BJ (cell line): ENCODE data around the gene KCND2. TPM values are rescaled to one million over a fixed set of nuclear protein-coding genes. Genes with fewer than 3 reads are reported as not detected.

Experiments
- CTCF ChIA-PET: fragments of 350-600 bp; formaldehyde crosslinking; extraction: SDS; loops from one replicate; lab custom pipeline; 2021; ENCODE audit warnings: antibody characterized with exemption, inconsistent platforms; lab: Yijun Ruan, JAX
- POLR2A ChIA-PET: fragments of 300-600 bp; sonication (Branson Sonifier 250); formaldehyde crosslinking; extraction: SDS; loops from one replicate; lab custom pipeline; 2021; ENCODE audit warnings: antibody characterized with exemption; lab: Charles Lee
- DNase-seq: peaks from one replicate; pipeline ENCODE4 v3.0.0-alpha.2; 2011; ENCODE audit warnings: low read depth
- H3K27me3 ChIP-seq: 2 replicates; pipeline ENCODE4 v1.6.0; 2011; ENCODE audit warnings: low read length; ENCODE audit not compliant: control insufficient read depth, insufficient read depth
- H3K36me3 ChIP-seq: 2 replicates; pipeline ENCODE4 v1.5.1; 2011; ENCODE audit warnings: low read length; ENCODE audit not compliant: control insufficient read depth, insufficient read depth
- H3K4me3 ChIP-seq: 2 replicates; pipeline ENCODE4 v1.5.1; 2011; ENCODE audit warnings: low read depth, mild to moderate bottlenecking, control low read depth, low read length
- polyA plus RNA-seq: library from polyadenylated mRNA; depleted of rRNA; stranded (reverse); fragments of >200 nt; gene quantifications from 2 replicates; pipeline ENCODE4 v1.2.3, GENCODE V29; 2011
- TF ChIP-seq, protein P1 (sequence below): IDR thresholded peaks from 2 replicates; pipeline ENCODE4 v1.5.1; 2011; ENCODE audit warnings: low read depth, mild to moderate bottlenecking, control low read depth, inconsistent platforms, low read length, moderate library complexity; ENCODE audit not compliant: insufficient read depth

The KCND2 gene
- polyA plus RNA-seq, 1 experiment: not detected

DNA sequence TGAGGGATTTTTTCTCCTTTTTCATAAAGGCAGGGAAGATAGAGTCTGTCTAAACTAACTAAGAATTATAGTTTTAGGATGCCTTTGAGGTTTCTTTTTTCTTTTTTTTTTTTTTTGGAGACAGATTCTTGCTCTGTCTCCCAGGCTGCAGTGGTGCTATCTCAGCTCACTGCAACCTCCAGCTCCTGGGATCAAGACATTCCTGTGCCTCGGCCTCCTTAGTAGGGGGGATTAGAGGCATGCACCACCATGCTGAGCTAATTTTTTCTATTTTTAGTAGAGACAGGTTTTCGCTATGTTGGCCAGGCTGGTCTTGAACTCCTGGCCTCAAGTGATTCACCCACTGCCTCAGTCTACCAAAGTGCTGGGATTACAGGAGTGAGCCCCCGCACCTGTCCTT lies 239.7 kb downstream of the KCND2 start:
- ChIA-PET CTCF (no interaction called here), POLR2A (no interaction called here)
- Histone ChIP-seq H3K36me3 (no peaks in the 10 kb centered on the region), H3K4me3 (no peak overlapping the region), H3K27me3 (no peaks in the 10 kb centered on the region)
- TF ChIP-seq, protein P1, sequence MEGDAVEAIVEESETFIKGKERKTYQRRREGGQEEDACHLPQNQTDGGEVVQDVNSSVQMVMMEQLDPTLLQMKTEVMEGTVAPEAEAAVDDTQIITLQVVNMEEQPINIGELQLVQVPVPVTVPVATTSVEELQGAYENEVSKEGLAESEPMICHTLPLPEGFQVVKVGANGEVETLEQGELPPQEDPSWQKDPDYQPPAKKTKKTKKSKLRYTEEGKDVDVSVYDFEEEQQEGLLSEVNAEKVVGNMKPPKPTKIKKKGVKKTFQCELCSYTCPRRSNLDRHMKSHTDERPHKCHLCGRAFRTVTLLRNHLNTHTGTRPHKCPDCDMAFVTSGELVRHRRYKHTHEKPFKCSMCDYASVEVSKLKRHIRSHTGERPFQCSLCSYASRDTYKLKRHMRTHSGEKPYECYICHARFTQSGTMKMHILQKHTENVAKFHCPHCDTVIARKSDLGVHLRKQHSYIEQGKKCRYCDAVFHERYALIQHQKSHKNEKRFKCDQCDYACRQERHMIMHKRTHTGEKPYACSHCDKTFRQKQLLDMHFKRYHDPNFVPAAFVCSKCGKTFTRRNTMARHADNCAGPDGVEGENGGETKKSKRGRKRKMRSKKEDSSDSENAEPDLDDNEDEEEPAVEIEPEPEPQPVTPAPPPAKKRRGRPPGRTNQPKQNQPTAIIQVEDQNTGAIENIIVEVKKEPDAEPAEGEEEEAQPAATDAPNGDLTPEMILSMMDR: no peak
- DNase-seq: no peak

DNA sequence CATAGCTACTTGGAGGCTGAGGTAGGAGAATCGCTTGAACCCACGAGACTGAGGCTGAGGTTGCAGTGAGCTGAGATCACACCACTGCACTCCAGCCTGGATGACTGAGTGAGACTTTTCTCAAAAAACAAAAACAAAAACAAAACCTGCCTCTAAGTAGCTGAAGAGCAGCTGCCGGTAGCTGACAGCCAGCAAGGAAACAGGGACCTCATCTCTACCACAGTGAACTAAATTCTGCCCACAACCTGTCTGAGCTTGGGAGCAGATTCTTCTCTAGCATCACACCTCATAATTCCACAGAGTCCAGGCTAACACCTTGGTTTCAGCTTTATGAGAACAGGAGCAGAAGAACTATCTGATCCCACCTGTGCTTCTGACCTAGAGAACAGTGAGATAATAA lies 246.2 kb downstream of the KCND2 start:
- DNase-seq: no peak
- POLR2A ChIA-PET: no interaction called here
- Histone ChIP-seq H3K36me3 (no peaks in the 10 kb centered on the region), H3K27me3 (no peaks in the 10 kb centered on the region), H3K4me3 (no peak overlapping the region)
- CTCF ChIA-PET: interaction anchor here (1.1 kb wide), 1 partner anchor 16 kb away, joined by 3 read pairs; no protein-coding TSS in a partner anchor
- TF ChIP-seq, protein P1: no peak

DNA sequence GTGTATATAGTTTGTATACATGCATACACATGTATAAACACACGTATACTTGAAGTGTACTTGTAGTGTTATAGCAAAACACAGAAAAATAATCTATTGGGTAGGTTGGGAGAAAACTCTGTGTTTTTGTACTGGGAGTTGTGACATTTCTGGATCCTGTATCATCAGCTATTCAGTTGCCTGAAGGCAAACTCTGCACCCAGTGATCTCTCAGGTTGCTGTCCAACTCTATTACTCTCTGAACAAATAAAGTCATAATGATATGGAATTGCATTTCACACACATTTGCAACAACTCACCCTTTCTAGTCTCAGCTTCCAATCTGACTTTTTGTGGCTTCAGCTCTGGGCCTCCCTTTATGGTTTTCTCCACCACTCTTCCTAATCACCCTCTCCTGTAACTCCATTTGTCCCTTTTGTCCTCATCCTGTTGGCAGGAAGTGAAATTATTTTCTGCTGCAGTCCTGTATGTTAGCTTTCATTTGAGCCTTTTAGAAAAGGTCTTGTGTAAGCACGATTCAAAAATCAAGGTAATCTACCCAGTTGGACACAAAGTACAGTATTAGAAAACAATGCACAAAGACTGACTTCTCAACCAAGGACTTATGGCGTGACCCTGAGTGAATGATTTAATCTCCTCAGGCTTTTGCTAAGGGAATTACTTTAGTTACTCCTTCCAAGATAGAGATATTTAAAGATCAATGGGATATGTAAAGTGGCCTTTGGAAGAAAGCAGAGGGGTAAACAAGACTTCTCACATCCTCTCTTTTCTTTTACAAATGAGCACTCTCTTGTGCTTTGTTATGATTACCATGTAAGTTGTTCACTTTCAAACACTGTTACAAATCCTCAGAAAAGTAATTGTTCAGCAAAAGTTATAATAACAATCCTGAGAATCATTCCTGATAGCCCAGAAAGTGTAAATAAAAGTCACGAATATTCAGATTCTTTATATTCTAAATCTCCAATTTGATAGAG lies 249.1 kb downstream of the KCND2 start:
- no peaks in the 10 kb centered on the region for H3K36me3 ChIP-seq
- no peak for DNase-seq
- CTCF ChIA-PET: interaction anchor here (0.6 kb wide), 1 partner anchor 74 kb away, joined by 3 read pairs; no protein-coding TSS in a partner anchor
- no peak overlapping the region for H3K4me3 ChIP-seq
- H3K27me3 ChIP-seq: no peaks in the 10 kb centered on the region
- POLR2A ChIA-PET: no interaction called here
- TF ChIP-seq, protein P1: no peak

DNA sequence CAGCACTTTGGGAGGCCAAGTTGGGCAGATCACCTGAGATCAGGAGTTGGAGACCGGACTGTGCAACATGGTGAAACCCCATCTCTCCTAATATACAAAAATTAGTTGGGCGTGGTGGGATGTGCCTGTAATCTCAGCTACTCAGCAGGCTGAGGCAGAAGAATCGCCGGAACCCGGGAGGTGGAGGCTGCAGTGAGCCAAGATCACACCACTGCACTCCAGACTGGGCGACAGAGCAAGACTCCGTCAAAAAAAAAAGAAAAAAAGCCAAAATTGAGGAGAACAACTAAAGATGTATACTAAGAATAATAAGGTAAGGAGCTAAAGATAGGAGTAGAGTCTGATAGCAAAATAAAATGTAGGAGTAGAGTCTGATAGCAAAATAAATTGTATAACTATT lies 251.0 kb downstream of the KCND2 start:
- CTCF ChIA-PET: no interaction called here
- H3K36me3 ChIP-seq: no peaks in the 10 kb centered on the region
- TF ChIP-seq, protein P1: no peak

DNA sequence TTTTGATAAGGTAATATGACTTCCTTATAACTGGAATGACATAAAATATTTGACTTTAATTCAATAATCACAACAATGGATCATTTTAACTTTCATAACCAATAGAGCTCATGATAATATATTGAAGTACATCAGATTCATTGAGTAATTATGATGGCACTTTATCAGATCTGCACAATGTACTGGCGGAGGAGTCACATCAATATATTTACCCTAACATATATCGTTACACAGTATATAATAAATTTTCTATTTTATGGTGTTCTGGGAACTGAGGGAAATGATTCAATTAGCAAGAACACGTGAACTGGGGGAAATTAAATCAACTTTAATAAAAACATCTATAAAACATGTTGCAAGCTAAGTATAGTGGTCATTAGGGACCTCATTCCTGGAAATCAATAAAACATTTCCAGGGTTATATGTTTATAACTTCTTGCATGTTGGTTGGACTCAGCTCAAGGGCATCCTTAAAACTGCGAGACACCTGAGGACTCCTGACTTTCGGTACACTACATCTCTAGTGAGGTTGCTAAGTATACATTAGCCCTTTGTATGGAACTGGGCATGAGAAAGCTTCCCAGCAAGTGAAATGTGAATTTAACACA lies 254.0 kb downstream of the KCND2 start:
- Histone ChIP-seq H3K4me3 (no peak overlapping the region), H3K27me3 (no peaks in the 10 kb centered on the region), H3K36me3 (no peaks in the 10 kb centered on the region)
- ChIA-PET POLR2A (no interaction called here), CTCF (no interaction called here)
- DNase-seq: no peak
- TF ChIP-seq, protein P1: no peak

More for the DNA sequence above, 251.0 kb downstream of the KCND2 start:
- POLR2A ChIA-PET: no interaction called here
- no peak overlapping the region for H3K4me3 ChIP-seq
- H3K27me3 ChIP-seq: no peaks in the 10 kb centered on the region
- DNase-seq: no peak
